SKM-1 treated with dmso at 0.1 percent for 144 hours (cell line): Measurements from ENCODE around the gene ACTN2.
A peak's percentile ranks its signal among the peaks of the same experiment; 100 is the strongest.
"Not testable (repeated sequence)": the region's sequence is repeated elsewhere in the genome, so short reads cannot be mapped to it uniquely, and the experiment has no call there.

Experiments
- DNase-seq: peaks from one replicate; lab custom pipeline; 2025; ENCODE audit not compliant: unreplicated experiment; lab: John Stamatoyannopoulos, UW

The ACTN2 gene

DNA sequence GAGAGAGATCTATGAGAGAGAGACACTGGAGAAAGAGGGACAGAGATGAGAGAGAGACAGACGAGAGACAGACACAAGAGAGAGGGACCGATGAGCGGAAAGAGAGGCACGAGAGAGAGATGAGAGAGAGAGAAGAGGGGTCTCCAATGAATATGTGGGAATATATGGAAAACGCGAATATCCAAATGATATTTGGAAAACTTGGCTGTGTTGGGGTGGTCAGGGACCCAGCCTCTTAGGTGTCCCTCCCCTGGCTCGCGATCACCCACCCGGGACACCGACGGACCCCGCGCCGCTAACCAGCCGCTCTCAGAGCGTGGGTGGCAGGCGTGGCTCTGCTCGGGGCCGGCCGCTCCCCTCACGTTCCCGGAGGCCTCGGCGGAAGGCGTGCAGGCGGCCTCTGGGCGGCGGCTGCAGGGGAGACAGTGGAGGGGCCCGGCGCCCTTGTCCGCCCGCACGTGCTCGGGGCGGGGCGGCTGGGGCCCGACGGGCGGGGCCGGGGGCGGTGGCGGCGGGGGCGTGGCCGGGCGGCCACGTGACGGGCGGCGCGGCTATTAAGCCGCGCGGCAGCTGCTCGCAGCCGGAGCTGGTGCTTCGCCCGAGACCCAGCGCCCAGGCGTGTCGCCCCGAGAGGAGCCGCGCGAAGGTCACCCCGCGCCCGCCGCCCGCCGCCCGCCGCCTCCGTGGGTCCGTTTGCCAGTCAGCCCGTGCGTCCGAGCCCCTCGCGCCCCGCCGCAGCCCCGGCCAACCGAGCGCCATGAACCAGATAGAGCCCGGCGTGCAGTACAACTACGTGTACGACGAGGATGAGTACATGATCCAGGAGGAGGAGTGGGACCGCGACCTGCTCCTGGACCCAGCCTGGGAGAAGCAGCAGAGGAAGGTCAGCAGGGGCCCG is at the start of gene ACTN2:
Gene ACTN2, plus strand, starts transcription at position 583 of the 898 bp plus-strand sequence. Its CDS starts 175 bp downstream, at position 758.
- DNase-seq = peak; percentile 67

GRCh38 chr1:236638945-236639344 is 47.4 kb upstream of the ACTN2 start:
- DNase-seq = no peak

DNA sequence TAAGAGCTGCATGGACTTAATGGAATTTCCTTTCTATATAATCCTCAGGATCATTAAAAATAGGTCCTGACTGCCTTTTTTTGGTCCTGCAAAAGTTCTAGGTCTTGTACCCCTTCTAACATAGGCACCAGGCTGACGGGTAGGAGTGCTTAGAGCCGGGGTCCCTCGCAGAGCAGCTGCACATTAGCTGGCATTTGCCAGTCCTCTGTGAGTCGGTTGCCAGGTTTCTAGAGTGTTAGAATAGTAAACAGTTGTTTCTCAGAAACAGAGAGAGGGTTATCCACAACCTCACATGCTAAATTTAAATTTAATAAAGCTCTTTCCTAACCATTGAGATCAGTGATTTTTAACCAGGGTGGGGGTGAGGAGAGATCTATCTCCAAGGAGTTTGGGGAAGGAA is 46.6 kb upstream of the ACTN2 start:
- DNase-seq = no peak

- DNase-seq = no peak
Measured at GRCh38 chr1:236642763-236643162, 43.5 kb upstream of the ACTN2 start.

DNA sequence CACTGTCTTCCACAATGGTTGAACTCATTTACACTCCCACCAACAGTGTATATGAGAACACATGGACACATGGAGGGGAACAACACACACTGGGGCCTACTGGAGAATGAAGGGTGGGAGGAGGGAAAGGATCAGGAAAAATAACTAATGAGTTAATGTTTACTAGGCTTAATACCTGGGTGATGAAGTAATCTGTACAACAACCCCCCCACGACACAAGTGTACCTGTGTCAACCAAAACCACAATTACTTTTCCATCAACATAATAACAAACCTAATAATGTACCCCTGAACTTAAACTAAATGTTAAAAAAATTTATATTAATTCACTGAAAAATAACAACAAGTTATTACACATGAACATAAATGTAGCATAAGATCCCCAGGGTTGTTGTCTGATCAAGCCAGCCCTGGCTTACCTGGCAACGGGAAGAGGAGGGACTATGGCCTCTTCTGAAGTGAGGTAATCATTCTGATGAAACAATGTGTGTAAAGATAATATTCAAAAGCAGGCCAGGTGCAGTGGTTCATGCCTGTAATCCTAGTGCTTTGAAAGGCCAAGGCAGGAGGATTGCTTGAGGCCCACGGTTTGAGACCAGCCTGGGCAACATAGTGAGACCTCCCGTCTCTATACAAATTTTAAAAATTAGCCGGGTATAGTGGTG is 41.2 kb upstream of the ACTN2 start:
- DNase-seq = no peak

GRCh38 chr1:236654511-236654910 is 31.8 kb upstream of the ACTN2 start:
- no peak for DNase-seq

DNA sequence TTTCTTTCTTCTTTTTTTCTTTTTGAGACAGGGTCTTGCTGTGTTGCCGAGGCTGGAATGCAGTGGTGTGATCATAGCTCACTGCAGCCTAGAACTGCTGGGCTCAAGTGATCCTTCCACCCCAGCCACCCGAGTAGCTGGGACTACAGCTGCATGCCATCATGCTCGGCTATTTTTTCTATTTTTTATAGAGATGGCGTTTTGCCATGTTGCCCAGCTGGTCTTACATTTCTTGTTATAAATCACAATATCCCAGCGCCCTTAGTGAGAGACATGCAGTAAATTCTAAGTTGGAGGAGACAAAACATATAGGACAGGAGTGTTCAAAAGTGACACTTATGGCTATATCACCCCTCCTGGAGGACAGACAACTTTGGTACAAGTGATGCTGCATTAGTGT is 31.3 kb upstream of the ACTN2 start:
- DNase-seq = no peak

- DNase-seq = no peak
Measured at GRCh38 chr1:236657398-236657797, 28.9 kb upstream of the ACTN2 start.

GRCh38 chr1:236659792-236660587 is 26.3 kb upstream of the ACTN2 start:
- no peak for DNase-seq

- no peak for DNase-seq
Measured at GRCh38 chr1:236663934-236664333, 22.4 kb upstream of the ACTN2 start.

- DNase-seq = not testable (repeated sequence)
Measured at GRCh38 chr1:236668909-236669308, 17.4 kb upstream of the ACTN2 start.

DNA sequence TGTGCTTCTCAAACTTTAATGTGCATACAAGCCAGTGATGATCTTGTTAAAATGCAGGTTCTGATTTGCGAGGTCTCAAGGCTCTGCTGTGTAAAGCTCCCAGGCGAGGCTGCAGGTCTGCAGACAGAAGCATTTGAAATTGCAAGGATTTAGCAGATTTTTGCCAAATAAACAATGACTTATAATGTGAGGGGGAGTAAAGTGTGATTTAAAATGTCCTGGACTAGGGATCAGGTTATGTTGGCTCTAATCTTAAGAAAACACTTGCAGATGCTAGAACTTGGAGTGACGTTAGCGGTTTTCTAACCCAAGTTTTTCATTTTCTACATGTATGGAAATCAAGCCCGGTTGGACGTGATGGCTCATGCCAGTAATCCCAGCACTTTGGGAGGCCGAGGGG is 16.2 kb upstream of the ACTN2 start:
- no peak for DNase-seq

DNA sequence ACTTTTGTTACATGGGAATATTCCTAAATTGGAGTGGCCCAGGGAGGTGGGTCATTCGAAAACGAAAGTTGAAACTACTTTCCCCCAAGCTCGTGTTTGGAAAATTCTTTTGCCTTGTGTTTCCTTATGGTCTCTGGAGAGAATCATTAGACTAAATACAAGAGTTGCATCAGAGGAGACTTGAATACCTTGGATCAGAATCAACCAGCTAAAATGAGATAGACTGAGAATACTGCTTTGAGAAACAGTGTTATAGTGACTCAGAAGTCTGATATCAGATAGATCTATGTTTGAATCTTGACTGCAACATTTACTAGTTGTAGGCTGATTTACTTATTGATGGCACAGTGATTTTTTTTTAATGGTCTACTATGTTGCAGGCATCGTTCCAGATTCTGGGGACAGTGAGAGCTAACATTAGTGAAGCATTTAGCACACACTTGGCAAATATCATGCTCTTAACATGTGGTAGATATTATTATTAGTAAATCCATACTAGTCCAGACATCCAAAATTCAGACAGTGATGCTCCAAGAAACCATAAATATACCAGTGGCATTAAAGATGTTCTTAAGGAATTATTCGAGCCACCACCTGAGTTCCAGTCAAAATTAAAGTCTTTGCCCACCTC is 12.9 kb upstream of the ACTN2 start:
- DNase-seq = no peak

DNA sequence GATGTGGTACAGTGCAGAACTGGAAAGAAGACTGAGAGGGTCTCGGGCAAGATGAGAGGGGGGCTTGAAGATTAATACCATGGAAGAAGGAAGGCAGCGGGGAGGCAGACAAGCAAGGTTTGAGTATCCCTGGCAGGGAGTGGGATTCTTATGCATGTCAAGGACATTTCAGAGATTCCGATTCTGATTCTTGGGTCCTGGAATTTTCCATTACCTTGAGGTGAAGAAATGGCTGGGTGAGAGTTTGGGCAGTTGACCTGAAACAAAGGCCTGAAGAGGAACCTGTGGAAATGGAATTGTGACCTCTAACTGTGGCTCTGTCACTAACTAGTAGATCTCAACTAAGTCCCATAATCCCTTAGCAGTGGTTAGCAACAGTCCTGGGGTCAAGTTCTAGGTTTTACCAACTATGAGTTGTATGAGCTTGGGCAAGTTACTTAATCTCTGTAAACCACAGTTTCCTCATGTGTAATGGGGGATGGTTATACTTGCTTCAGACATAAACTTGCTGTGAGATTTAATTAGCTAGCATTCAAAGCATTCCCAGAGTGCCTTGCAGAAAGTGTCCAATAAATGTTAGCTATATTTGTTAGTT is 8.6 kb upstream of the ACTN2 start:
- peak; percentile 98 for DNase-seq

DNA sequence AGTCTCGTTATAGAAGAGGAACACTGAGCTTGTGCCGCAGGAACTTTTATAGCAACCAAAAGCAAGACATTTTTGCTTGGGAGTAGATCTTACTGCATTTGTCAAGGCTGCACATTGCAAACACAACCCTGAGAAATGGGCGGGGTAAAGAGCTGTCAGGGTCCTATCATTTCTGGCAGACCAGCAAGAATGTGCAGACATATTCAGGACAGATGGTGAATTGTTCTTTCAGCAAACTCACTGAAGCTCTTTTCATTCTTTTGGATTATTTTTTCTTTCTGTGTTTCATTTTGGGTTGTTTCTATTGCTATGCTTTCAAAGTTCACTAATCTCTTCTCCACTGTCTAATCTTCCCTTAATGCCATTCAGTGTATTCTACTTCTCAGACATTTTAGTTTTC is 5.1 kb upstream of the ACTN2 start:
- DNase-seq = no peak

GRCh38 chr1:236685205-236685916 is 938 bp upstream of the ACTN2 start:
- DNase-seq = no peak

DNA sequence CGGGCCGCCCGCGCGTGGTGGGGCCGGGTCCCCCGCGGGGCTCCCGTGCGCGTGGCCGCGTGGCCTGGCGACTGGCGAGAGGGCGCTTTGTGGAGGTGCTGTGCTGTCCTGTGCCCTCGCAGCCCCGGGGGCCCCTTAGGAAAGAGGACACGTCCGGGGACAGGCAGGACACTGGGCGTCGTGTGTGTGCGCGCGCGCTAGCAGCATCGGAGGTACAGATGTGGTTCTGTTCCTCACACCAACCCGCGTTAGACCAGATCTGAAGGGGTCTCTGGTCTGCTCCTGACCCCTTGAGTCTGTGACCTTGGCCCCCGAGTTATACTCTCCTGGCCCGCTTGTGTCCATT is 489 bp downstream of the ACTN2 start:
- DNase-seq = no peak

GRCh38 chr1:236687273-236687672 is 974 bp downstream of the ACTN2 start:
- no peak for DNase-seq

- DNase-seq = no peak
Measured at GRCh38 chr1:236688705-236689104, 2.4 kb downstream of the ACTN2 start.
